ENCODE results near the gene ASB1. TPM values are rescaled to one million over a fixed set of nuclear protein-coding genes. Genes with fewer than 3 reads are reported as not detected.
A peak's percentile ranks its signal among the peaks of the same experiment; 100 is the strongest.

The ASB1 gene
- total RNA-seq, result 10 to 100 TPM; 26.2 to 28.9 TPM

DNA sequence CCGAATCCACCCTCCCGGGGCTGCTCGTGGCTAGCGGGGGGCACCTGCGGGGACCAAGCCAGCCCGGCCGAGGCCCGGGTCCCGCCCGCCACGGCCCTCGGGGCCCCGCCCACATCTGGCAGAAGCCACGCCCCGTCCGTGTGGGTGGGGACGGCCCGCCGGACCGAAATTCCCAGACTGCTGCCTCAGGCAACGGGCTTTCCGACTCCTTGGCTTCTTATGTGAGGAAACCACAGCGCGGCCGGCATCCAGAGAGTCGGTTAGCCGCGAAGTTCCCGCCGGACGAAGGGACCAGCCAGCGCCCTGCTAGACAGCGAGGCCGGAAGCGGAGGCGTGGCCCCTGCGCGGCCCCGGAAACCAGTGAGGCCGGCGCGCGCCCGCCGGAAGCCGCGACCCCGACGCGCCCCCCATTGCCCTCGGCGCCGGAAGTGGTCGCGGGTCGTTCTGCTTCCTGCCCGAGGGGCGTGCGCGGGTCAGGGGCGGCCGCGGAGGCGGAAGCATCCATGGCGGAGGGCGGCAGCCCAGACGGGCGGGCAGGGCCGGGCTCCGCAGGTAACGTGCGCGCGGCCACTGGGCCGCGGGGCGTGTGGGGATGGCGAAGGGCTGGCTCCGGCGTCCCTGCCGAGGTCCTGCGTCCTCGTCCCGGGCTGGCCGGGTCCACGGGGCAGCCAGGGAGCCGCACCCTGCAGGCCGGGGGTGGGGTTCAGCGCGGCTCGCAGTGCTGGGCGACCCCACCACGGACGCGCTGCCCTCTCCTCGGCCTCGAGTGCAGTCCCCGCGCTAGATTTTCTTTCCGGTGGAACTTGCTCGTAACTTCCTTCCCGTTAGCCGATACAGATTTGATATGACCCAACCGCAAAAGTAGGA is at the start of gene ASB1:
Gene ASB1 (plus strand): TSS at position 360 of the 867 bp plus-strand sequence. CDS start 144 bp downstream, at position 504.
- CTCF ChIA-PET, result interaction anchor here (1.4 kb wide), 1 partner anchor 9 kb away, joined by 3 read pairs; no protein-coding TSS in a partner anchor
- Mint-ChIP-seq H3K4me3 (peak within 1 kb of the TSS; percentile 91), H3K27me3 (no peaks in the 10 kb centered on the region), H3K36me3 (ENCODE audit: low read depth) (peaks cover 18% of the 10 kb centered on the region), H3K27ac (peak within 1 kb of the TSS; percentile 95), H3K4me1 (peaks cover 43% of the 10 kb centered on the region), H3K9me3 (peaks cover 4% of the 10 kb centered on the region)
- DNase-seq, result peak; percentile 80
- POLR2A ChIA-PET, result no interaction called here

DNA sequence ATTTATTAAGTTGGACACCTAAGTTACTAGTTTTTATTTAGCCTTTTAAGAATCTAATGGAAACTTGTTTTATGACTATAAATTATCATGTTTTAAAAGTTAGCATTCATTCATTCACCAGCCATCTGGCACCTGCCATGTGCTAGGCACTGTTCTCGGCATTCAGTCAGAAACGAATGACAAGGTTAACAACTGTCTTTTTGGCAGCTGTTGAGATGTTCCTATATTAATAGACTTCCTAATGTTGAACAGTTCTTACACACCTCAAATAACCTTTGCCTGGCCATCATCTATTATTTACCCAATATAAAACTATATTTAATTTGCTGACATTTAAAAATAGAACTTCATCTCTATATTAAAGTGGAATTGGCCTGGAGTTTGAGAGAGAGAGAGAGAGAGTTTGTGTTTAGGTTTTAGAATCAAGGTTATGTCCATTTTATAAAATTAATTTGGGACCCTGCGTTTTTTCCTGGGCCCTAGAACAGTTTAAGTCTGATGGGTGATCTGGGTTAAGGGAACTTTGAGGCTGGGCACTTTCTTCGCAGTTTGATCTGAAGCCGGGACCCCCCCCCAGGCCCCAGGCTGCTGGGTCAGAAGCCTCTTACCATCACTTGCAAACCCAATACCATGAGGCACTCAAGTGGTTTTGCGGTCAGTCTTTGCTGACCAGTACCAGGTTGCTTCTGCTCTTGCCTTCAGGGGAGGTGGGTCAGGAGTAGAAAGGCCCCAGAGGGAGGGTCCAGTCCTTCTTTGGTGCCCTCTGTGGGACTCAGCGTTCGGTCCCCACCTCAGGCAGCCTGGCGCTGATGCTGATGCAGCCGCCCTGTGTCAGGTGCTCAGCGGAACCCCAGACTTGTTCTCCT is 48.3 kb upstream of the ASB1 start:
- Mint-ChIP-seq H3K4me1 (peaks cover 39% of the 10 kb centered on the region), H3K27me3 (no peaks in the 10 kb centered on the region), H3K9me3 (no peaks in the 10 kb centered on the region), H3K4me3 (no peak overlapping the region), H3K36me3 (ENCODE audit: low read depth) (peaks cover 12% of the 10 kb centered on the region), H3K27ac (no peak overlapping the region)
- ChIA-PET CTCF (interaction anchor here (1.2 kb wide), 1 partner anchor 8 kb away, joined by 3 read pairs; no protein-coding TSS in a partner anchor), POLR2A (no interaction called here)
- DNase-seq, result no peak

- H3K9me3 Mint-ChIP-seq, result no peaks in the 10 kb centered on the region
- no peak overlapping the region for H3K4me3 Mint-ChIP-seq
- peak; percentile 43 for DNase-seq
- H3K27me3 Mint-ChIP-seq, result no peaks in the 10 kb centered on the region
- peaks cover 8% of the 10 kb centered on the region for H3K36me3 Mint-ChIP-seq (ENCODE audit: low read depth)
- peak overlapping the region; percentile 32 for H3K27ac Mint-ChIP-seq
- CTCF ChIA-PET, result interaction anchor here (1.2 kb wide), 1 partner anchor 8 kb away, joined by 3 read pairs; no protein-coding TSS in a partner anchor
- POLR2A ChIA-PET, result no interaction called here
- peaks cover 39% of the 10 kb centered on the region for H3K4me1 Mint-ChIP-seq
Observed at GRCh38 chr2:238379096-238379810, 47.5 kb upstream of the ASB1 start.

GRCh38 chr2:238380336-238380735 is 46.4 kb upstream of the ASB1 start:
- H3K27ac Mint-ChIP-seq, result no peak overlapping the region
- H3K36me3 Mint-ChIP-seq (ENCODE audit: low read depth), result peaks cover 8% of the 10 kb centered on the region
- peaks cover 39% of the 10 kb centered on the region for H3K4me1 Mint-ChIP-seq
- no peak overlapping the region for H3K4me3 Mint-ChIP-seq
- ChIA-PET POLR2A (no interaction called here), CTCF (no interaction called here)
- H3K9me3 Mint-ChIP-seq, result no peaks in the 10 kb centered on the region
- no peak for DNase-seq
- H3K27me3 Mint-ChIP-seq, result no peaks in the 10 kb centered on the region

DNA sequence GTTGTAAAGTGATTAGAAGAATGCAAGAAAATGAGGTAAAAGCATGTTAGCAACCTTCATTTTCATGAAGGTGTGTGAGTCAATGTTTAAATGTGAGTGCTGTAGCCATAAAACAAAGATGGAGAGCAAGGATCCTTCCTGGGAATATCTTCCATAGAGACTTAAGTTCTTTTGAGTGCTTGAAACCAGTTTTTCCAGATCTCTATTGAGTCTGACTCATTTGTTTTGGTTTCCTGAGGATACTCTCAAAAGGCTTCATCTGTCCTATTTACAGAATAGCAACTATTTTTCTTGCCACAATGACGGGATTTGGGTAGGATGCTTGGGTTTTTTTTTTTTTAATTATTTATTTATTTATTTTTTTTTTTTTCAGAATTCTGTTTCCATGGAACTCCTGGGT is 45.9 kb upstream of the ASB1 start:
- Mint-ChIP-seq H3K36me3 (ENCODE audit: low read depth) (peaks cover 8% of the 10 kb centered on the region), H3K27me3 (no peaks in the 10 kb centered on the region), H3K9me3 (no peaks in the 10 kb centered on the region), H3K27ac (no peak overlapping the region), H3K4me3 (no peak overlapping the region), H3K4me1 (peaks cover 39% of the 10 kb centered on the region)
- no peak for DNase-seq
- CTCF ChIA-PET, result no interaction called here
- POLR2A ChIA-PET, result no interaction called here

DNA sequence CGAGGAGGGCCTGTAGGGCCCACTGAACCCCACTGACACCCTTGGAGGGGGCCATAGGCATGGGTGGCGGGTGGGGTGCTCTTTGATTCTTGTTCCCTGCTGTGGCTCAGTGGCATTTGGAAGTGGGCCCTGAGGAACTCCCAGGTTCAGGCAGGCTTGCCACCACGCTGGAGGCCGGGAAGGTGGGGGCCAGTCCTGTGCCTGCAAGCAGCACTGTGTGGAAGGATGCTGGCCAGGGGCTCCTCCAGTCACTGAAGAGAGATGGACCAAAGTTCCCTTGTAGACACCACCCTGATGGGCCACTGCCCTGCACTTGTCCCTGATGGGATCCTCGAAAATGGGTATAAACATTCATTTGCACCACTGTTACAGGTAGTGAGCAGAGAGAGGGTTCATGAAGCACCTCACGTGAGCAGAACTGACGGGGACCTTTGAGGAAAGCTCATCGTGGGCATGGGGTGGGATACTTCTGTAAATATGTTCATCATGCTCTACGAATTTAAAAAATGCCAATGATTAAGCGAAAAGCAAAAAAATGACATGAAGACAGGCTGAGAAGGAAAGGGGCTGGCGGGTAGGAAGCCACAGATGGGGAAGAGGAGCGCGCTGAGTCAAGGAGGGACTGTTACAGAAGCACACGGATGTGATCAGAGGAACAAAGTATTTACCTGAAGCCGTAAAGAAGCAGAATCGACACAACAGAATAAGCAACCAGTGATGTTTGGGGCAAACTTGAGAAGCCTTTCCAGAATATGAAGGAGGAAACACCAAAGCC is 45.2 kb upstream of the ASB1 start:
- Mint-ChIP-seq H3K4me1 (peaks cover 39% of the 10 kb centered on the region), H3K9me3 (no peaks in the 10 kb centered on the region)

GRCh38 chr2:238382381-238382781 is 44.3 kb upstream of the ASB1 start:
- ChIA-PET CTCF (interaction anchor here (1.3 kb wide), 1 partner anchor 12 kb away, joined by 3 read pairs; no protein-coding TSS in a partner anchor), POLR2A (no interaction called here)
- Mint-ChIP-seq H3K4me1 (peaks cover 36% of the 10 kb centered on the region), H3K36me3 (ENCODE audit: low read depth) (peaks cover 8% of the 10 kb centered on the region), H3K9me3 (no peaks in the 10 kb centered on the region), H3K27me3 (no peaks in the 10 kb centered on the region), H3K27ac (no peak overlapping the region), H3K4me3 (no peak overlapping the region)
- no peak for DNase-seq

More for the DNA sequence above, 45.2 kb upstream of the ASB1 start:
- ChIA-PET CTCF (interaction anchor here (1.3 kb wide), 1 partner anchor 11 kb away, joined by 3 read pairs; no protein-coding TSS in a partner anchor), POLR2A (no interaction called here)
- no peaks in the 10 kb centered on the region for H3K27me3 Mint-ChIP-seq
- no peak overlapping the region for H3K4me3 Mint-ChIP-seq
- H3K36me3 Mint-ChIP-seq (ENCODE audit: low read depth), result peaks cover 8% of the 10 kb centered on the region
- no peak for DNase-seq
- H3K27ac Mint-ChIP-seq, result no peak overlapping the region

GRCh38 chr2:238383135-238383534 is 43.6 kb upstream of the ASB1 start:
- ChIA-PET POLR2A (no interaction called here), CTCF (interaction anchor here (1.3 kb wide), 1 partner anchor 13 kb away, joined by 3 read pairs; no protein-coding TSS in a partner anchor)
- no peak overlapping the region for H3K27ac Mint-ChIP-seq

DNA sequence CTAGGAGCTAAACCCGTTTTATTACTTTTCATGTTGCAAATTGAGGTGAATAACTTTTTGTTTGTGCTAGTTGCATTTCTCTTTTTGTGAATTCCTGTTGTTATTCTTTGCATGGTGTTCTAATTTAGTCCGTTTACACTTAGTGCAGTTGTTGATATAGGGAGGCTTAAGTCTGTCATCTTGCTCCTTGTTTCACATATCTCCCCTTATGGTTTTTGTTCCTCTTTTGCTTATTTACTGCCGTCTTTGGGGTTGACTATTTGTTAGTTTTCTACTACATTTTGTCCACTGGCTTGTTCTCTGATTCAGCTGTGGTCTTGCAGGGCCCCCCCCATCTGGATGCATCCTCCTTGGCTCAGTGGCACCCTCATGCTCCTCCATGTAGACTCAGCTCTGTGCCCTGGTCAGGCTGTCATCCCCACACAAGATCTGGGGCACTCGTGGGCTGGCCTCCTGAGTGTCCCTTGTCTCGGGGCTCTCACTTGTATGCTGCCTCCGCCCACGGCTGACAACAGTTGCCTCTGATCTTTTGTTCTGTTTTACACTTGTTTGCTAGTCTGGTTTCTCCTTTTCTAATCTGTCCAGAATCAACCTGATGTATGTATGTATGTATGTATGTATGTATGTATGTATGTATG is 42.9 kb upstream of the ASB1 start:
- Mint-ChIP-seq H3K9me3 (no peaks in the 10 kb centered on the region), H3K4me1 (peaks cover 34% of the 10 kb centered on the region), H3K27me3 (no peaks in the 10 kb centered on the region), H3K27ac (no peak overlapping the region), H3K4me3 (no peak overlapping the region), H3K36me3 (ENCODE audit: low read depth) (peaks cover 7% of the 10 kb centered on the region)
- DNase-seq, result no peak
- ChIA-PET POLR2A (interaction anchor here (0.5 kb wide), 1 partner anchor 80 kb away, joined by 4 read pairs; no protein-coding TSS in a partner anchor), CTCF (no interaction called here)

More at GRCh38 chr2:238383135-238383534, 43.6 kb upstream of the ASB1 start:
- Mint-ChIP-seq H3K4me1 (peaks cover 34% of the 10 kb centered on the region), H3K9me3 (no peaks in the 10 kb centered on the region), H3K36me3 (ENCODE audit: low read depth) (peaks cover 7% of the 10 kb centered on the region), H3K27me3 (no peaks in the 10 kb centered on the region), H3K4me3 (no peak overlapping the region)
- DNase-seq, result no peak

- no peaks in the 10 kb centered on the region for H3K36me3 Mint-ChIP-seq (ENCODE audit: low read depth)
- ChIA-PET POLR2A (no interaction called here), CTCF (no interaction called here)
- DNase-seq, result no peak
- H3K4me3 Mint-ChIP-seq, result no peak overlapping the region
- H3K9me3 Mint-ChIP-seq, result no peaks in the 10 kb centered on the region
- no peaks in the 10 kb centered on the region for H3K27me3 Mint-ChIP-seq
- H3K4me1 Mint-ChIP-seq, result peaks cover 8% of the 10 kb centered on the region
- no peak overlapping the region for H3K27ac Mint-ChIP-seq
Observed at GRCh38 chr2:238387332-238387731, 39.4 kb upstream of the ASB1 start.

- Mint-ChIP-seq H3K27ac (no peak overlapping the region), H3K4me3 (no peak overlapping the region), H3K4me1 (peaks cover 8% of the 10 kb centered on the region), H3K36me3 (ENCODE audit: low read depth) (no peaks in the 10 kb centered on the region), H3K27me3 (no peaks in the 10 kb centered on the region), H3K9me3 (no peaks in the 10 kb centered on the region)
- DNase-seq, result no peak
- CTCF ChIA-PET, result no interaction called here
- POLR2A ChIA-PET, result no interaction called here
Observed at GRCh38 chr2:238388794-238389193, 37.9 kb upstream of the ASB1 start.

Data from activated CD4-positive, alpha-beta T cell treated with anti-CD3 and anti-CD28 coated beads, Interleukin-2, amount 10 ng/mL, durations not matched to agents 7 days and 5 days (primary cell).